PC-3 (cell line): ENCODE data around the gene ROMO1.

ENCODE experiments used
- EZH2 ChIP-seq: fragments of 300-600 bp; sonication (generic); IDR thresholded peaks from one replicate; pipeline ENCODE4 v1.6.1; 2017; ENCODE audit warnings: antibody characterized with exemption, mild to moderate bottlenecking, low read length; ENCODE audit not compliant: unreplicated experiment
- TF ChIP-seq, protein P1 (sequence below): fragments of 300-600 bp; sonication (generic); conservative IDR thresholded peaks from 2 replicates; pipeline ENCODE4 v1.5.1; 2017; ENCODE audit warnings: antibody characterized with exemption, low read depth, mild to moderate bottlenecking, low read length

DNA sequence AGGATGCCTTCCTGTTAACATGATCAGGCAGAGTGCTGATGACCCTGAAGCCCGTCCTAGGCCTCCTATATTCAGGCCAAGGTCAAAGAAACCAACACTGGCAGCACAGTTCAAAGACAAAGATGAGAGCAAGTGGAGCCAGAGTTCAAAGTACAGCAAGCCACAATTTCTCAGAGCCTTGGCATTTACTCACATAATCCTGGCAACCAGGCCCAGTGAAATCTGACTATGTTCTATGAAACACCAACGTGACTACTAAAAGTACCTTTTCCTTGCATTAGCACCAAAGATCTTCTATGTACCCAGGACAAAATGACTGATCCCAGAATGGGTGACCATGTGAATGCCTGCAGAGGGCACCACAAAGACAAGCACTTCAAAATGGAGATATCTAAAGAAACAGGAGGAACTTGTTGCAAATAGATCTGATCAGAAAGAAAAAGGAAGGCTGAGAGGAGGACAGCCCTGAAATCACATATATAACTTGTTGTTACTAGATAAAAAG, 3.9 kb upstream of the ROMO1 start:
- TF ChIP-seq, protein P1, sequence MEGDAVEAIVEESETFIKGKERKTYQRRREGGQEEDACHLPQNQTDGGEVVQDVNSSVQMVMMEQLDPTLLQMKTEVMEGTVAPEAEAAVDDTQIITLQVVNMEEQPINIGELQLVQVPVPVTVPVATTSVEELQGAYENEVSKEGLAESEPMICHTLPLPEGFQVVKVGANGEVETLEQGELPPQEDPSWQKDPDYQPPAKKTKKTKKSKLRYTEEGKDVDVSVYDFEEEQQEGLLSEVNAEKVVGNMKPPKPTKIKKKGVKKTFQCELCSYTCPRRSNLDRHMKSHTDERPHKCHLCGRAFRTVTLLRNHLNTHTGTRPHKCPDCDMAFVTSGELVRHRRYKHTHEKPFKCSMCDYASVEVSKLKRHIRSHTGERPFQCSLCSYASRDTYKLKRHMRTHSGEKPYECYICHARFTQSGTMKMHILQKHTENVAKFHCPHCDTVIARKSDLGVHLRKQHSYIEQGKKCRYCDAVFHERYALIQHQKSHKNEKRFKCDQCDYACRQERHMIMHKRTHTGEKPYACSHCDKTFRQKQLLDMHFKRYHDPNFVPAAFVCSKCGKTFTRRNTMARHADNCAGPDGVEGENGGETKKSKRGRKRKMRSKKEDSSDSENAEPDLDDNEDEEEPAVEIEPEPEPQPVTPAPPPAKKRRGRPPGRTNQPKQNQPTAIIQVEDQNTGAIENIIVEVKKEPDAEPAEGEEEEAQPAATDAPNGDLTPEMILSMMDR, result no peak; the same call in 1 of the 2 replicates
- no peak for TF ChIP-seq EZH2
